MCF 10A (cell line): Measurements from ENCODE around the gene ECHDC1. TPM values are rescaled to one million over a fixed set of nuclear protein-coding genes. Genes with fewer than 3 reads are reported as not detected.

Experiments
- BruUV-seq: library from RNA; stranded (reverse); fragments of 400-500 nt; replicated peaks from 2 replicates; lab custom pipeline; 2021; lab: Mats Ljungman, UMichigan
- CTCF ChIA-PET: fragments of 300-600 bp; sonication (Branson Sonifier 250); formaldehyde crosslinking; extraction: SDS; loops from one replicate; lab custom pipeline; 2021; ENCODE audit warnings: antibody characterized with exemption, inconsistent platforms; lab: Yijun Ruan, JAX
- POLR2A ChIA-PET: fragments of 300-600, 350-650 bp; sonication (Branson Sonifier 250); formaldehyde crosslinking; extraction: SDS; loops from one replicate; lab custom pipeline; 2020; ENCODE audit warnings: antibody characterized with exemption, inconsistent platforms; lab: Yijun Ruan, JAX
- DNase-seq: peaks from one replicate; pipeline ENCODE4 v3.0.0-alpha.2; 2018; ENCODE audit not compliant: unreplicated experiment
- H3K27ac Mint-ChIP-seq: one replicate; pipeline ENCODE4 v1.8.0; 2022; ENCODE audit warnings: mild to moderate bottlenecking, low read depth, mixed read lengths; ENCODE audit not compliant: unreplicated experiment
- H3K27me3 Mint-ChIP-seq: one replicate; pipeline ENCODE4 v1.8.0; 2022; ENCODE audit warnings: mixed read lengths; ENCODE audit not compliant: insufficient read depth, unreplicated experiment
- H3K36me3 Mint-ChIP-seq: one replicate; pipeline ENCODE4 v1.8.0; 2022; ENCODE audit warnings: mild to moderate bottlenecking, moderate library complexity, mixed read lengths; ENCODE audit not compliant: insufficient read depth, unreplicated experiment
- H3K4me1 Mint-ChIP-seq: one replicate; pipeline ENCODE4 v1.8.0; 2022; ENCODE audit warnings: mixed read lengths; ENCODE audit not compliant: insufficient read depth, unreplicated experiment
- H3K4me3 Mint-ChIP-seq: one replicate; pipeline ENCODE4 v1.8.0; 2022; ENCODE audit warnings: mild to moderate bottlenecking, moderate library complexity, mixed read lengths; ENCODE audit not compliant: unreplicated experiment
- H3K9me3 Mint-ChIP-seq: one replicate; pipeline ENCODE4 v1.8.0; 2022; ENCODE audit warnings: mixed read lengths; ENCODE audit not compliant: unreplicated experiment
- CTCF ChIP-seq: fragments of 200-600 bp; IDR thresholded peaks from one replicate; pipeline ENCODE4 v1.8.0; 2022; ENCODE audit warnings: antibody characterized with exemption, mild to moderate bottlenecking; ENCODE audit not compliant: unreplicated experiment
- intact Hi-C: fragments of 100-400 bp; cut with micrococcal nuclease; formaldehyde crosslinking; loops from 2 replicates; pipeline ENCODE4 v1.14.1; 2022
- total RNA-seq: library from RNA; stranded (reverse); gene quantifications from 2 replicates; pipeline ENCODE4 v1.2.3, GENCODE V29; 2022

ECHDC1 gene
- total RNA-seq, 1 experiment from 2014 or later: 70.7 TPM

GRCh38 chr6:127282184-127282583 lies 61.2 kb downstream of the ECHDC1 start:
- Mint-ChIP-seq H3K4me3 (no peak overlapping the region), H3K9me3 (no peaks in the 10 kb centered on the region), H3K4me1 (peaks cover 5% of the 10 kb centered on the region), H3K36me3 (peaks cover 70% of the 10 kb centered on the region), H3K27me3 (no peaks in the 10 kb centered on the region), H3K27ac (no peak overlapping the region)
- no peak for DNase-seq
- POLR2A ChIA-PET: interaction anchor here (0.6 to 1.3 kb wide), 3 partner anchors 9 to 55 kb away, joined by 3 to 4 read pairs (median 4); partner anchors contain the start of gene RNF146
- TF ChIP-seq CTCF: no peak
- CTCF ChIA-PET: interaction anchor here (1.6 kb wide), 1 partner anchor 257 kb away, joined by 5 read pairs; no protein-coding TSS in a partner anchor
- intact Hi-C loops: no loop called here
- no TSS peak for BruUV-seq

GRCh38 chr6:127279815-127280214 lies 63.6 kb downstream of the ECHDC1 start:
- H3K27ac Mint-ChIP-seq: no peak overlapping the region
- peaks cover 46% of the 10 kb centered on the region for H3K36me3 Mint-ChIP-seq
- H3K4me1 Mint-ChIP-seq: peaks cover 5% of the 10 kb centered on the region
- intact Hi-C loops: no loop called here
- no peak for DNase-seq
- no TSS peak for BruUV-seq
- CTCF ChIA-PET: interaction anchor here (0.6 to 1.6 kb wide), 2 partner anchors 13 to 17 kb away, joined by 3 to 4 read pairs; partner anchors contain the start of gene RNF146
- H3K9me3 Mint-ChIP-seq: no peaks in the 10 kb centered on the region
- H3K4me3 Mint-ChIP-seq: no peak overlapping the region
- no peaks in the 10 kb centered on the region for H3K27me3 Mint-ChIP-seq
- TF ChIP-seq CTCF: no peak
- POLR2A ChIA-PET: interaction anchor here (0.9 to 1.4 kb wide), 2 partner anchors 13 to 1337 kb away, joined by 4 to 5 read pairs; partner anchors contain the start of gene RNF146

- Mint-ChIP-seq H3K9me3 (no peaks in the 10 kb centered on the region), H3K27ac (no peak overlapping the region), H3K27me3 (no peaks in the 10 kb centered on the region), H3K36me3 (peaks cover 30% of the 10 kb centered on the region), H3K4me3 (no peak overlapping the region), H3K4me1 (peaks cover 5% of the 10 kb centered on the region)
- no TSS peak for BruUV-seq
- intact Hi-C loops: no loop called here
- POLR2A ChIA-PET: interaction anchor here (0.9 kb wide), 1 partner anchor 11 kb away, joined by 3 read pairs; the partner anchor contains the start of gene RNF146
- no peak for DNase-seq
- TF ChIP-seq CTCF: no peak
- CTCF ChIA-PET: interaction anchor here (1.6 kb wide), 1 partner anchor 11 kb away, joined by 4 read pairs; the partner anchor contains the start of gene RNF146
Measured at GRCh38 chr6:127277878-127278843, 65.2 kb downstream of the ECHDC1 start.

- ChIA-PET POLR2A (interaction anchor here (0.7 to 1.8 kb wide), 4 partner anchors 10 to 68 kb away, joined by 3 to 10 read pairs (median 4); partner anchors contain the start of gene RNF146), CTCF (interaction anchor here (1.6 kb wide), 1 partner anchor 26 kb away, joined by 3 read pairs; no protein-coding TSS in a partner anchor)
- no TSS peak for BruUV-seq
- intact Hi-C loops: no loop called here
- no peaks in the 10 kb centered on the region for H3K27me3 Mint-ChIP-seq
- H3K4me3 Mint-ChIP-seq: no peak overlapping the region
- H3K36me3 Mint-ChIP-seq: peaks cover 15% of the 10 kb centered on the region
- no peak for DNase-seq
- H3K27ac Mint-ChIP-seq: no peak overlapping the region
- peaks cover 15% of the 10 kb centered on the region for H3K4me1 Mint-ChIP-seq
- TF ChIP-seq CTCF: no peak
- no peaks in the 10 kb centered on the region for H3K9me3 Mint-ChIP-seq
Measured at GRCh38 chr6:127276331-127276730, 67.1 kb downstream of the ECHDC1 start.
